Brain microvascular endothelial cell (primary cell): ENCODE data around the gene FAU.

Experiments
- DNase-seq: peaks from one replicate; pipeline ENCODE4 v3.0.0-alpha.2; 2020
- H3K27ac ChIP-seq: fragments of 250-450 bp; sonication (Bioruptor Pico); 2 replicates; pipeline ENCODE4 v1.5.1; 2020; ENCODE audit warnings: mild to moderate bottlenecking, moderate library complexity
- H3K27me3 ChIP-seq: fragments of 250-450 bp; sonication (Bioruptor Pico); replicated peaks from 2 replicates; pipeline ENCODE4 v1.5.1; 2020; ENCODE audit warnings: mild to moderate bottlenecking
- H3K36me3 ChIP-seq: fragments of 250-450 bp; sonication (Bioruptor Pico); replicated peaks from 2 replicates; pipeline ENCODE4 v1.5.1; 2020; ENCODE audit warnings: mild to moderate bottlenecking
- H3K4me3 ChIP-seq: 2 replicates; pipeline ENCODE4 v1.5.1; 2011; ENCODE audit warnings: low read depth, mild to moderate bottlenecking, control low read depth, low read length, moderate library complexity
- CTCF ChIP-seq: IDR thresholded peaks from 2 replicates; pipeline ENCODE4 v1.5.1; 2011; ENCODE audit warnings: low read depth, mild to moderate bottlenecking, moderate library complexity, low read length, control low read depth, inconsistent platforms; ENCODE audit errors: missing control alignments
- in situ Hi-C: cut with HindIII; loops from 2 replicates; pipeline ENCODE4 v1.10.0; 2017; ENCODE audit warnings: low sequenced_read_pairs, low pct_ligation_motif_present

FAU gene

GRCh38 chr11:65165410-65166317, 43.7 kb upstream of the FAU start:
- in situ Hi-C loops: no loop called here
- Histone ChIP-seq H3K27ac (no peak overlapping the region), H3K36me3 (no peaks in the 10 kb centered on the region), H3K4me3 (no peak overlapping the region), H3K27me3 (no peaks in the 10 kb centered on the region)
- DNase-seq: no peak
- no peak for TF ChIP-seq CTCF

GRCh38 chr11:65163684-65164083, 41.8 kb upstream of the FAU start:
- Histone ChIP-seq H3K27ac (no peak overlapping the region), H3K4me3 (no peak overlapping the region), H3K36me3 (no peaks in the 10 kb centered on the region), H3K27me3 (no peaks in the 10 kb centered on the region)
- TF ChIP-seq CTCF: no peak
- DNase-seq: no peak
- in situ Hi-C loops: no loop called here

- H3K36me3 ChIP-seq: no peaks in the 10 kb centered on the region
- no peak overlapping the region for H3K27ac ChIP-seq
- in situ Hi-C loops: no loop called here
- TF ChIP-seq CTCF: no peak
- no peaks in the 10 kb centered on the region for H3K27me3 ChIP-seq
- H3K4me3 ChIP-seq: no peak overlapping the region
- DNase-seq: no peak
These were observed 38.7 kb upstream of the FAU start for GRCh38 chr11:65160643-65161042.

- Histone ChIP-seq H3K27ac (no peak overlapping the region), H3K4me3 (no peak overlapping the region), H3K36me3 (no peaks in the 10 kb centered on the region), H3K27me3 (no peaks in the 10 kb centered on the region)
- in situ Hi-C loops: no loop called here
- no peak for DNase-seq
- TF ChIP-seq CTCF: no peak
These were observed 37.1 kb upstream of the FAU start for GRCh38 chr11:65159012-65159411.

GRCh38 chr11:65157336-65157735, 35.4 kb upstream of the FAU start:
- in situ Hi-C loops: no loop called here
- TF ChIP-seq CTCF: no peak
- no peak for DNase-seq
- Histone ChIP-seq H3K4me3 (no peak overlapping the region), H3K36me3 (no peaks in the 10 kb centered on the region), H3K27ac (no peak overlapping the region), H3K27me3 (no peaks in the 10 kb centered on the region)

GRCh38 chr11:65156926-65157325, 35.0 kb upstream of the FAU start:
- Histone ChIP-seq H3K36me3 (no peaks in the 10 kb centered on the region), H3K27ac (no peak overlapping the region), H3K4me3 (no peak overlapping the region), H3K27me3 (no peaks in the 10 kb centered on the region)
- TF ChIP-seq CTCF: no peak
- in situ Hi-C loops: no loop called here
- no peak for DNase-seq
